OCI-LY3 (cell line): ENCODE results near the gene TNP1.

ENCODE experiments used
- EZH2phosphoT487 ChIP-seq: fragments of 200-600 bp; shearing (Covaris generic); IDR thresholded peaks from 2 replicates; pipeline ENCODE4 v1.6.1; 2018; ENCODE audit warnings: antibody characterized with exemption, mixed run types, low read depth
- TF ChIP-seq, protein P1 (sequence below): fragments of 200-600, 300-600 bp; sonication (generic); IDR thresholded peaks from 2 replicates; pipeline ENCODE4 v1.5.1; 2014; ENCODE audit warnings: antibody characterized with exemption, low read length, low read depth

DNA sequence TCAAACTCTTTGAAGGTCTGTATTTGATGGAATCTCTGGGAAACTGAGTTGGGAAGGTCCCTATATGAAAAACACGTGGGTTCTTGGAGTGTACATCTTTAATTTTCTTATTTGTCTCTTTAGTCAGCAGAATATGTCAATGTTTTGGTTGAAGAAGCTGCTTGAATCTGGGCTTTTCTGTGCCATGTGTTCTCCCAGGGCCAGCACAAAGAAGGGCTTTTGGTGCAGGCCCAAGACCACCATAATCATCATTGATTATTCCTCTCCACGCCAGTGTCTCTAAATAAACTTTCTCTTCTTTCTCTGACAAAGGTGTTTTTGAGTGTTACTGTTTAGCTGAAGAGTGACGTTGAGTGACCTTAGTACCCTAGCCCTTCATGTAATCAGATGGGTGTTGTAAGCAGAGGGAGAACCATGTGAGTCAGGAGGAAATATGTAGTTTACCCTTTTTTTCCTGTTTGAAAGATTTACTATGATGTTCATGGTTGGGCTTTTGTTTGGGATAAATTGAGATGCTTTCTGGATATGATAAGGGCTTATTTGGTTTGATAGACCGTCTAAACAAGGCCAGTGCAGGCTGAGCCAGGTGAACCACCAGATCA is 11.6 kb upstream of the TNP1 start:
- TF ChIP-seq, protein P1, sequence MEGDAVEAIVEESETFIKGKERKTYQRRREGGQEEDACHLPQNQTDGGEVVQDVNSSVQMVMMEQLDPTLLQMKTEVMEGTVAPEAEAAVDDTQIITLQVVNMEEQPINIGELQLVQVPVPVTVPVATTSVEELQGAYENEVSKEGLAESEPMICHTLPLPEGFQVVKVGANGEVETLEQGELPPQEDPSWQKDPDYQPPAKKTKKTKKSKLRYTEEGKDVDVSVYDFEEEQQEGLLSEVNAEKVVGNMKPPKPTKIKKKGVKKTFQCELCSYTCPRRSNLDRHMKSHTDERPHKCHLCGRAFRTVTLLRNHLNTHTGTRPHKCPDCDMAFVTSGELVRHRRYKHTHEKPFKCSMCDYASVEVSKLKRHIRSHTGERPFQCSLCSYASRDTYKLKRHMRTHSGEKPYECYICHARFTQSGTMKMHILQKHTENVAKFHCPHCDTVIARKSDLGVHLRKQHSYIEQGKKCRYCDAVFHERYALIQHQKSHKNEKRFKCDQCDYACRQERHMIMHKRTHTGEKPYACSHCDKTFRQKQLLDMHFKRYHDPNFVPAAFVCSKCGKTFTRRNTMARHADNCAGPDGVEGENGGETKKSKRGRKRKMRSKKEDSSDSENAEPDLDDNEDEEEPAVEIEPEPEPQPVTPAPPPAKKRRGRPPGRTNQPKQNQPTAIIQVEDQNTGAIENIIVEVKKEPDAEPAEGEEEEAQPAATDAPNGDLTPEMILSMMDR, result no peak
- TF ChIP-seq EZH2phosphoT487, result no peak
